Activated naive CD8-positive, alpha-beta T cell (primary cell): ENCODE data around the gene VWA1.
"Not testable (repeated sequence)": the region's sequence is repeated elsewhere in the genome, so short reads cannot be mapped to it uniquely, and the experiment has no call there.

Experiments used
- H3K27ac Mint-ChIP-seq: one replicate; pipeline ENCODE4 v1.8.0; 2021; ENCODE audit warnings: mixed read lengths
- H3K27me3 Mint-ChIP-seq: one replicate; pipeline ENCODE4 v1.8.0; 2021; ENCODE audit warnings: mixed read lengths
- H3K36me3 Mint-ChIP-seq: one replicate; pipeline ENCODE4 v1.8.0; 2021; ENCODE audit warnings: mixed read lengths
- H3K4me1 Mint-ChIP-seq: one replicate; pipeline ENCODE4 v1.8.0; 2021; ENCODE audit warnings: low read depth, mixed read lengths
- H3K4me3 Mint-ChIP-seq: one replicate; pipeline ENCODE4 v1.8.0; 2021; ENCODE audit warnings: mild to moderate bottlenecking, mixed read lengths
- H3K9me3 Mint-ChIP-seq: one replicate; pipeline ENCODE4 v1.8.0; 2021; ENCODE audit warnings: low read depth, mixed read lengths

VWA1 gene

GRCh38 chr1:1463312-1463711 is 27.8 kb downstream of the VWA1 start:
- Mint-ChIP-seq H3K4me1 (no peaks in the 10 kb centered on the region), H3K4me3 (no peak overlapping the region), H3K27ac (no peak overlapping the region), H3K27me3 (no peaks in the 10 kb centered on the region), H3K36me3 (no peaks in the 10 kb centered on the region), H3K9me3 (no peaks in the 10 kb centered on the region)

GRCh38 chr1:1468196-1468985 is 32.9 kb downstream of the VWA1 start:
- H3K27me3 Mint-ChIP-seq, H3K9me3 Mint-ChIP-seq, H3K4me3 Mint-ChIP-seq, H3K36me3 Mint-ChIP-seq, H3K27ac Mint-ChIP-seq: not testable (repeated sequence)
- peaks cover 13% of the 10 kb centered on the region for H3K4me1 Mint-ChIP-seq

DNA sequence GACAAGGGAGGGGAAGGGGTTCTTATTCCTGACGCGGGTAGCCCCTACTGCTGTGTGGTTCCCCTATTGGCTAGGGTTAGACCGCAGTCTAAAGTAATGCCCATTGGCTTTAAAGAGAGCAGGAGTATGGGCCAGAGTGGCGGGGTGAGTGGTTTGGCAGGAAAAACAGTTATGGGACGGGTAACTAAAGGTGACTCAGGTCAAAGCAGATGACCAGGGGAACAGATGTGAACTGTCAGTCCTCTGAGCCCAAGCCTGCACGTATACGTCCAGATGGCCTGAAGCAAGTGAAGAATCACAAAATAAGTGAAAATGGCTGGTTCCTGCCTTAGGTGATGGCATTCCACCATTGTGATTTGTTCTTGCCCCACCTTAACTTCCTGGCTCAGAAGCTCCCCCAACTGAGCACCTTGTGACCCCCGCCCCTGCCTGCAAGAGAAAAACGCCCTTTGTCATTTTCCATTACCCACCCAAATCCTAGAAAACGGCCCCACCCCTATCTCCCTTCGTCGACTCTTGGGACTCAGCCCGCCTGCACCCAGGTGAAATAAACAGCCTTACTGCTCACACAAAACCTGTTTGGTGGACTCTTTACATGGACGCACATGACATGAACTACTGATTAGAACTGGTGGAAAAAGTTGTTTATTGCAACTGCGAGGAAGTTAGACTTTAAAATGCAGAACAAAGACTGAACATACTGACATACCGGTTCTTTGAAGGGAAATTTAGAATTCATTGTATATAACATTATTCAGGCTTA is 35.3 kb downstream of the VWA1 start:
- Mint-ChIP-seq H3K9me3 (no peaks in the 10 kb centered on the region), H3K4me3 (peak overlapping the region; percentile 97), H3K27me3 (no peaks in the 10 kb centered on the region), H3K4me1 (peaks cover 18% of the 10 kb centered on the region), H3K36me3 (no peaks in the 10 kb centered on the region), H3K27ac (peak overlapping the region; percentile 94)

DNA sequence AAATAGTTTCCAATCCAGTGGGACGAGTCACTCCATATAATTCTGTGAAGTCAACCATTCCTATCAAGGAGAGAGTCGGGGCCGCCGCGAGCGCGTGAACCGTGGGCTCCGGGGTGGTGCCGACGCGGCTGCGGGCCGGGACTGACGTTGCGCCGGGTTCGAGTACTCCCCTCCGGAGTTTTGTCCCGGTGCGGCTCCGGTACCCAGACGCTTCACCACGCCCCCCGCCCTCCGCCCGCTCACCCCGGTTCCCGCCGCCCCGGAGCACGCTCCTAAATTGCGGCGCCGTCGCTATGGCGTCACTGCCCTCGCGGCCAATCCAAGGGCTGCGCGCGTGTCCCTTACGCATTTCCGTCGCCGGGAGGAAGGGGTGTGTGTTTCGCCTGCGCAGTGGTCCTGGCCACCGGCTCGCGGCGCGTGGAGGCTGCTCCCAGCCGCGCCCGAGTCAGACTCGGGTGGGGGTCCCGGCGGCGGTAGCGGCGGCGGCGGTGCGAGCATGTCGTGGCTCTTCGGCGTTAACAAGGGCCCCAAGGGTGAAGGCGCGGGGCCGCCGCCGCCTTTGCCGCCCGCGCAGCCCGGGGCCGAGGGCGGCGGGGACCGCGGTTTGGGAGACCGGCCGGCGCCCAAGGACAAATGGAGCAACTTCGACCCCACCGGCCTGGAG is 36.0 kb downstream of the VWA1 start, which contains the start of gene ATAD3B:
Gene ATAD3B (plus strand): TSS at position 377 of the 664 bp plus-strand sequence. CDS start 120 bp downstream, at position 497.
- Mint-ChIP-seq H3K27me3 (no peaks in the 10 kb centered on the region), H3K27ac (peak within 1 kb of the TSS; percentile 94), H3K4me3 (peak within 1 kb of the TSS; percentile 97), H3K36me3 (no peaks in the 10 kb centered on the region), H3K9me3 (no peaks in the 10 kb centered on the region), H3K4me1 (peaks cover 18% of the 10 kb centered on the region)

DNA sequence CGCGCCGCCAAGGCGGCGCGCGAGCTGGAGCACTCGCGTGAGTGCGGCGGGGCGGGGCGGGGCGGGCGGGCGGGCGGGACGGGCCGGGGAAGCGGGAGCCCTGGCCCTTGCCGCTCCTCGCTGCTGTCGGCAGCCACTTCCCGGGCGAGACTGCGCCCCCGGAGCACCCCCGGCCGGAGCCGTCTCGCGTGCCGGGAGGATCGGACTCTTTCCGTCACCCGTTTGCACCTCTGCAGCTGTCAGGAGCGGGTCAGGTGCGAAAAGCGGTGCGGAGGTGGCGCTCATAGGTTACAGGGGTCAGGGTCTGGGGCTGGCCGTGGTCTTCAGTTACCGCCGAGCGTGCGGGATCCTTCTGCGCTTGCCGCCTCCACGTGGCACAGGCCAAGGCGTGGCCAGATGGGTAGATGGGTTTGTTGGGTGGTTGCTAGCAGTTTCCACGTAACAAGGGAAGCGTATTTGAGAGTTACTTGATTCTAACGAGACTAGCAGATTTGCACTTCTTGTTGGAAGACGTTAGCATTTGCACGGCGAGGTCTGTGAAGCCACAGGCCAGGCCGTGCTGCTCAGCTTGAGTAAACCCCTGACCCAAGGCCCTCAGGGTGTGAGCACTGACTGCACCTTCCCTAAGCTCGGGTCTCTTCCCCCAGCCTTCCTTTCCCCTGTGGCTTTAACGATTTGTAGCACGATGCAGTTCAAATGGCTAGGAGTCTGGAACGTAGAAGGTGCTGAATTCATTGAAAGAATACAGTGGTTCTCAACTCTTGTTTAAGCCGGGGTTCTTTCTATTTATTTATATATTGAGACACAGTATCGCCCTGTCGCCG is 36.8 kb downstream of the VWA1 start:
- Mint-ChIP-seq H3K27ac (peak overlapping the region; percentile 79), H3K4me3 (peak overlapping the region; percentile 89), H3K4me1 (peaks cover 18% of the 10 kb centered on the region)
- not testable (repeated sequence) for H3K27me3 Mint-ChIP-seq, H3K9me3 Mint-ChIP-seq, H3K36me3 Mint-ChIP-seq

- not testable (repeated sequence) for H3K4me3 Mint-ChIP-seq, H3K4me1 Mint-ChIP-seq, H3K9me3 Mint-ChIP-seq, H3K27ac Mint-ChIP-seq, H3K36me3 Mint-ChIP-seq, H3K27me3 Mint-ChIP-seq
These were observed 40.5 kb downstream of the VWA1 start for GRCh38 chr1:1476011-1476410.

GRCh38 chr1:1477206-1477605 is 41.7 kb downstream of the VWA1 start:
- H3K9me3 Mint-ChIP-seq: no peaks in the 10 kb centered on the region
- H3K4me3 Mint-ChIP-seq: no peak overlapping the region
- no peak overlapping the region for H3K27ac Mint-ChIP-seq
- H3K4me1 Mint-ChIP-seq: peaks cover 6% of the 10 kb centered on the region
- H3K27me3 Mint-ChIP-seq: no peaks in the 10 kb centered on the region
- peaks cover 3% of the 10 kb centered on the region for H3K36me3 Mint-ChIP-seq

DNA sequence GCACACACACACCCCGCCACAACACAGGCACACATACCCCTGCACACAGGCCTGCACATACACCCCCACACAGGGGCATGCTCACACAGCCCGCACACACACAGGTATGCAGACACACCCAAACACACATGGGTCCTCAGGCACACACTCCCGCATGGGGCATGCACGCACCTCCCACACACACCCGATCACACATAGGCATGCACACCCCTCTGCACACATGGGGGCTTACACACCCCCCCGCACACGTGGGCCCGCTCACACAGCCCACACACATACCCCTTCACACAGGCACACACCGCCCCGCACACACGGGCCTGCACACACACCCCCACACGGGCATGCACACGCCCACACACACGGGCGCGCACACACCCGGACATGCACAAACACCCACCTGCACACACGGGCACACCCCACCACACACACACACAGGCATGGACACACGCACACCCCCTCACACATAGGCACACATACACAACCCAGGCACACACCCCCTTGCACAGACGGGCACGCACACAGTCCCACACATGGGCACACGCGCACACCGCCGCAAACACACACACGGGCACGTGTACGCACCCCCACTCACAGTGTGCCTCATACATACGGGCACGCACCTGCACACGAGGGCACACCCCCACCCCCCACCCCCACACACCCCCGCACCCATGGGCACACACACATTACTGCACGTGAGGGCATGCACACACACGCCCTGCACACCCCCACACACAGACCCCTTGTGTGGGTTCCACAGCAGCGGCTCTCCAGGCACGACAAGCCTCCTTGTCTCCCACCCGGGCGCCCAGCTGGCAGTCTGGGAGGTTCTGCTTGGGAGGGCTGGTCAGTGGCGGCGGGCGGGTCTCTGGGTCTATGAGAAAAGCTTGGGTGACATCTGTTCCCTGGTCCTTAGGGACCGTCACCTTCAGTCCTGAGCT is 44.3 kb downstream of the VWA1 start:
- no peak overlapping the region for H3K27ac Mint-ChIP-seq
- no peaks in the 10 kb centered on the region for H3K27me3 Mint-ChIP-seq
- H3K9me3 Mint-ChIP-seq: no peaks in the 10 kb centered on the region
- peaks cover 3% of the 10 kb centered on the region for H3K36me3 Mint-ChIP-seq
- no peak overlapping the region for H3K4me3 Mint-ChIP-seq
- peaks cover 1% of the 10 kb centered on the region for H3K4me1 Mint-ChIP-seq

- H3K4me1 Mint-ChIP-seq, H3K36me3 Mint-ChIP-seq, H3K9me3 Mint-ChIP-seq, H3K4me3 Mint-ChIP-seq, H3K27me3 Mint-ChIP-seq, H3K27ac Mint-ChIP-seq: not testable (repeated sequence)
These were observed 45.0 kb downstream of the VWA1 start for GRCh38 chr1:1480488-1480867.

GRCh38 chr1:1481811-1482210 is 46.3 kb downstream of the VWA1 start:
- not testable (repeated sequence) for H3K9me3 Mint-ChIP-seq, H3K27me3 Mint-ChIP-seq, H3K36me3 Mint-ChIP-seq, H3K4me1 Mint-ChIP-seq, H3K4me3 Mint-ChIP-seq, H3K27ac Mint-ChIP-seq

DNA sequence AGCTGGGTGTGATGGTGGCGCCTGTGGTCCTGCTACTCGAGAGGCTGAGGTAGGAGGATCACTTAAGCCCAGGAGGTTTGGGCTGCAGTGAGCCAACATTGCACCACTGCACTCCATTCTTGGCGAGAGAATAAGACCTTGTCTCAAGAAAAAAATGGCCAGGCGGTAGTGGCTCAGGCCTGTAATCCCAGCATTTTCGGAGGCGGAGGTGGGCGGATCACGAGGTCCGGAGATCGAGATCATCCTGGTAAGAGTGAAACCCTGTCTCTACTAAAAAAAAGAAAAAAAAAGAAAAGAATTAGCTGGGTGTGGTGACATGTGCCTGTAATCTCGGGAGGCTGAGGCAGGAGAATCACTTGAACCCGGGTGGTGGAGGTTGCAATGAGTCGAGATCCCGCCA is 47.4 kb downstream of the VWA1 start:
- no peak overlapping the region for H3K27ac Mint-ChIP-seq
- H3K4me3 Mint-ChIP-seq: no peak overlapping the region
- peaks cover 3% of the 10 kb centered on the region for H3K36me3 Mint-ChIP-seq
- no peaks in the 10 kb centered on the region for H3K9me3 Mint-ChIP-seq
- H3K27me3 Mint-ChIP-seq: no peaks in the 10 kb centered on the region
- H3K4me1 Mint-ChIP-seq: peaks cover 1% of the 10 kb centered on the region

GRCh38 chr1:1483714-1484113 is 48.2 kb downstream of the VWA1 start:
- Mint-ChIP-seq H3K9me3 (no peaks in the 10 kb centered on the region), H3K27ac (no peak overlapping the region), H3K4me1 (peaks cover 1% of the 10 kb centered on the region), H3K27me3 (no peaks in the 10 kb centered on the region), H3K36me3 (peaks cover 3% of the 10 kb centered on the region), H3K4me3 (no peak overlapping the region)

DNA sequence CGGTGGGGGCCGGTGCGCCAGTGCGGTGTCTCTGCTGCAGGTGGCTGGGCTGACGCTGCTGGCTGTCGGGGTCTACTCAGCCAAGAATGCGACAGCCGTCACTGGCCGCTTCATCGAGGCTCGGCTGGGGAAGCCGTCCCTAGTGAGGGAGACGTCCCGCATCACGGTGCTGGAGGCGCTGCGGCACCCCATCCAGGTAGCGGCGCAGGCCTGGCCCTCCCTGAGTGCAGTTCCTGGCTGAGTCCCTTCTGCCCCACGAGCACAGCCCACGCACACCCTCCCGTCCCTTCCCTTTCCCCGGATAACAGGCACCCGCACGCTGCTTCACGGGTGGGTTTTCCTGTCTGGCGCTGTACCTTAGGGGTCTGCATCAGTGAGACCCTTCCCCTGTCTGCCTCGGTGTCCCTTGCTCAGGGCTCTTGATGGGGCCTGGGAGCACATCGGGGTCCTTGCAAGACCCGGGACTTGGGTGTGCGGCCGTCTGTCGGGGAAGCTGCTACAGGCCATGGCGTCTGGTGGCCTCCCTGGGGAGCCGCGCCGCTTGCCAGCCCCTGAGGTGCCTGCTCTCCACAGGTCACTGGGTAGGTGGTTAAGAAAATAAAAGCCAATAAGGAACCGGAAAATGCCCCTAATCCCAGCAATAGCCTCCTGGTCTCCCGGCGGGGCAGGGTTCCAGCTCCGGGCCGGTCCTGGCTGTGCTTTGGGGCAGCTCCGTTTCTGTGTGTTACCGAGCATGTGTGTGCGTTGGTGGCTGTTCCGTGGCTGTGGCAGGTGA is 49.7 kb downstream of the VWA1 start:
- H3K9me3 Mint-ChIP-seq, H3K27ac Mint-ChIP-seq, H3K4me1 Mint-ChIP-seq, H3K4me3 Mint-ChIP-seq, H3K36me3 Mint-ChIP-seq, H3K27me3 Mint-ChIP-seq: not testable (repeated sequence)
